ENCODE data around the gene THBD.

THBD gene

GRCh38 chr20:22998476-22998875 is 51.0 kb downstream of the THBD start:
- Histone ChIP-seq H3K4me1 (ENCODE audit: insufficient read depth, low read length, severe bottlenecking) (no peaks in the 10 kb centered on the region), H3K27me3 (ENCODE audit: insufficient read depth, low read length) (no peaks in the 10 kb centered on the region), H3K36me3 (ENCODE audit: insufficient read depth, low read length) (no peaks in the 10 kb centered on the region), H3K4me2 (ENCODE audit: low read length) (no peak overlapping the region), H3K9ac (ENCODE audit: low read length) (no peak overlapping the region), H3F3A (ENCODE audit: insufficient read depth, low read length) (no peaks in the 10 kb centered on the region), H3K9me2 (ENCODE audit: low read depth, low read length) (no peaks in the 10 kb centered on the region), H2AFZ (ENCODE audit: low read length) (no peak overlapping the region), H3K4me3 (ENCODE audit: low read depth, low read length, poor library complexity, severe bottlenecking) (no peak overlapping the region), H3K9me3 (ENCODE audit: low read length) (no peaks in the 10 kb centered on the region), H3K27ac (ENCODE audit: low read depth, low read length, poor library complexity, severe bottlenecking) (no peak overlapping the region), H3K79me2 (ENCODE audit: insufficient read depth, low read length) (no peaks in the 10 kb centered on the region), H4K20me1 (ENCODE audit: insufficient read depth, low read length) (no peaks in the 10 kb centered on the region)
- TF ChIP-seq EZH2 (IDR thresholded peaks at IDR 0.05; ENCODE audit: borderline replicate concordance, low read length) (no peak), CTCF (IDR thresholded peaks at IDR 0.05; ENCODE audit: low read length) (no peak)

GRCh38 chr20:22995923-22996322 is 53.5 kb downstream of the THBD start:
- H3K27ac ChIP-seq (ENCODE audit: low read depth, low read length, poor library complexity, severe bottlenecking): no peak overlapping the region
- H3K79me2 ChIP-seq (ENCODE audit: insufficient read depth, low read length): no peaks in the 10 kb centered on the region
- TF ChIP-seq CTCF (IDR thresholded peaks at IDR 0.05; ENCODE audit: low read length) (no peak), EZH2 (IDR thresholded peaks at IDR 0.05; ENCODE audit: borderline replicate concordance, low read length) (no peak)
- no peaks in the 10 kb centered on the region for H3K4me1 ChIP-seq (ENCODE audit: insufficient read depth, low read length, severe bottlenecking)
- no peaks in the 10 kb centered on the region for H3F3A ChIP-seq (ENCODE audit: insufficient read depth, low read length)
- no peaks in the 10 kb centered on the region for H3K27me3 ChIP-seq (ENCODE audit: insufficient read depth, low read length)
- H3K4me2 ChIP-seq (ENCODE audit: low read length): no peak overlapping the region
- H4K20me1 ChIP-seq (ENCODE audit: insufficient read depth, low read length): no peaks in the 10 kb centered on the region
- no peak overlapping the region for H3K9ac ChIP-seq (ENCODE audit: low read length)
- no peak overlapping the region for H3K4me3 ChIP-seq (ENCODE audit: low read depth, low read length, poor library complexity, severe bottlenecking)
- no peaks in the 10 kb centered on the region for H3K9me2 ChIP-seq (ENCODE audit: low read depth, low read length)
- H3K9me3 ChIP-seq (ENCODE audit: low read length): no peaks in the 10 kb centered on the region
- H3K36me3 ChIP-seq (ENCODE audit: insufficient read depth, low read length): no peaks in the 10 kb centered on the region
- no peak overlapping the region for H2AFZ ChIP-seq (ENCODE audit: low read length)
